Pancreas (tissue), 10 donors: ENCODE measurements around the gene EPN2. TPM values are rescaled to one million over a fixed set of nuclear protein-coding genes. Genes with fewer than 3 reads are reported as not detected.

Experiments used
- ATAC-seq, 4 donors: fragments of 200-7000 bp; cut with Tn5 transposase; one replicate each; pipeline versions ENCODE4 v1.8.0 to v1.9.1; 2020; ENCODE audit warnings: mild to moderate bottlenecking in 4 of 4, moderate library complexity in 4 of 4
- DNase-seq, 6 donors: peaks; one replicate each; pipeline ENCODE4 v3.0.0-alpha.2; 2020
- FAIRE-seq: peaks from 2 replicates; lab custom pipeline; 2012; peaks lifted over from hg19 to GRCh38; lab: Jason Lieb, UNC
- H3K27ac ChIP-seq, 4 donors: fragments of 200-600 bp; sonication (generic); 1 replicate in 3 of 4; 2 replicates in 1 of 4; pipeline versions ENCODE4 v1.5.0 to v1.8.0; 2020
- H3K27me3 ChIP-seq, 4 donors: fragments of 200-600 bp; one replicate each; pipeline ENCODE4 v1.8.0; 2021
- H3K36me3 ChIP-seq, 3 donors: fragments of 200-600 bp; sonication (generic) in 1 of 3; one replicate each; pipeline versions ENCODE4 v1.5.0 to v1.8.0; 2020 to 2021
- H3K4me1 ChIP-seq, 3 donors: fragments of 200-600 bp; one replicate each; pipeline ENCODE4 v1.8.0; 2021
- H3K4me3 ChIP-seq, 4 donors: fragments of 200-600 bp; sonication (generic) in 2 of 4; one replicate each; pipeline versions ENCODE4 v1.5.0 to v1.8.0; 2020 to 2021
- H3K9me3 ChIP-seq, 4 donors: fragments of 200-600 bp; one replicate each; pipeline ENCODE4 v1.8.0; 2021
- CTCF ChIP-seq, 4 donors: fragments of 200-600 bp; sonication (generic) in 3 of 4; IDR thresholded peaks; one replicate each; pipeline versions ENCODE4 v1.5.0 to v1.8.0; 2021; ENCODE audit warnings: antibody characterized with exemption in 4 of 4
- WGBS, 2 donors: extraction: QIAGEN DNeasy Blood & Tissue Kit; methylation state at CpG; one replicate each; pipeline ENCODE4 v1.1.7; 2013; 5-methylcytosine and 5-hydroxymethylcytosine counted together
- intact Hi-C, 3 donors: fragments of 100-400 bp; cut with DNase I; formaldehyde crosslinking; loops; one replicate each; pipeline versions ENCODE4 v1.11.1 to v1.14.2; 2022
- polyA plus RNA-seq, 2 donors: library from polyadenylated mRNA; stranded (reverse); fragments of 200-250 nt; gene quantifications; one replicate each; pipeline ENCODE4 v1.2.3, GENCODE V29; 2013
- total RNA-seq, 6 donors: library from RNA; stranded (reverse); fragmentation: NEBNext Ultra II Directional in 4 of 6; extraction: Animal tissue kit (Norgen Biotek cat#: 25700) in 4 of 6; gene quantifications; one replicate each; pipeline versions ENCODE4 v1.2.1 to v1.2.4, GENCODE V29; 2021 to 2023
- donor health status: healthy with polysubstance abuse.
- donor health status: DM: no; HTN: no; CAD: no; lungs with moderate emphysema.
- donor health status: DM: no; HTN: no; CAD: no.
- donor health status: control.
- donor health status: control.
- donor health status: Bipolar disorder and iron deficiency.
- donor health status: DM: yes; HTN: yes; CAD: no.
- donor health status: DM: no; HTN: no; CAD: no.
- donor health status: DM: no; HTN: no; CAD: no.
- donor health status: DM: yes; HTN: yes; CAD: no.

The EPN2 gene
- total and polyA plus RNA-seq, 8 donors: 13.4 to 29.4 (median 15.7) TPM

DNA sequence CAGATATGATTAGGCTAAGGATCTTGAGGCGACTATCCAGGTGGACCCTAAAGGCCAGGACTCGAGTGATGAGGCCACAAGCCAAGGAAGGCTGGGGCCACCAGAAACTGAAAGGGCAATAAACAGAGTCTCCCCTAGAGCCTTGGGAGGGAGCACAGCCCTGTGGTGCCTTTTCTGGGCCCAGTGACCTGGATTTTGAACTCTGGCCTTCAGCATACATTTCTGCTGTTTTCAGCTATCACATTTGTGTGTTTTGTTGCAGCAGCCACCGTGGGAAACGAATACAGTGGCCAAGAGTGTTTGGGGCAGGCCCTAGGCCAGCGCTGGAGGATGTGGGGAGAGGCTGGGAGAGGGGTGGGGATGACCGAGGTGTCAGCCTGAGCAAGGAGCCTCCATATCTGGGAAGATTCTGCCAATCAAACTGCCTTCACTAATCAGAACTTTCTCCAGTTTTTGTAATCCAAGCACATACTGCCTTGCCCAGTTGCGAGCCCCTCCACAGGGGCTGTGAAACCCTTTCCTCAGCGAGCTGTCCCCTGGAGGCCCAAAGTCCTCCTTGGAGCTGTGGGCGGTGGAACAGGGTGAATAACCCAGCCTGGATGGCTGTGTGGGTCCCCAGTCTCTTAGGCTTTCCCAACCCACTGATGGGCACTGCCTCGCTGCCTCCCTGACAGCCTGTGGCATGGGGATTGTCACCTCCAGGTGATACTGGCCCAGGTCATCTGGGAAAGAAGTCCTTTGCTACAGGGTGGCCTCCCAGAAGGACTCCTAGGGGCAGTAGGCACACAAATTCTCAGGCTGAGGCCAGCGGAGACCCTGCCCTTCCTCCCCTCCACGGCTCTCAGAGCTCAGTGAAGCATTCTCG lies 108.6 kb downstream of the EPN2 start:
- no peaks in the 10 kb centered on the region for H3K4me1 ChIP-seq
- no peaks in the 10 kb centered on the region for H3K9me3 ChIP-seq
- 74 to 77% methylated on average over 13 of the region's 13 CpGs for WGBS, 2 donors
- no peak overlapping the region for H3K4me3 ChIP-seq
- no peaks in the 10 kb centered on the region for H3K27me3 ChIP-seq
- no peaks in the 10 kb centered on the region for H3K36me3 ChIP-seq
- no peak overlapping the region for H3K27ac ChIP-seq
- ATAC-seq (no peak), FAIRE-seq (no peak), DNase-seq (peak in 1 of 6 donors; percentile 46)
- intact Hi-C loops: no loop called here
- TF ChIP-seq CTCF (IDR thresholded peaks at IDR 0.05): no peak

- no peak overlapping the region for H3K4me3 ChIP-seq
- FAIRE-seq (no peak), DNase-seq (peak in 2 of 6 donors; percentile 12 to 49), ATAC-seq (peak in 3 of 4 donors; percentile 21 to 46 (median 44))
- H3K27ac ChIP-seq: no peak overlapping the region
- intact Hi-C loops: no loop called here
- no peak for TF ChIP-seq CTCF (IDR thresholded peaks at IDR 0.05)
- H3K27me3 ChIP-seq: no peaks in the 10 kb centered on the region
- no peaks in the 10 kb centered on the region for H3K36me3 ChIP-seq
- no peaks in the 10 kb centered on the region for H3K4me1 ChIP-seq
- 84 to 90% methylated on average over 19 of the region's 19 CpGs for WGBS, 2 donors
- no peaks in the 10 kb centered on the region for H3K9me3 ChIP-seq
Measured at GRCh38 chr17:19346351-19347255, 109.4 kb downstream of the EPN2 start.

GRCh38 chr17:19347323-19348080 lies 110.3 kb downstream of the EPN2 start:
- H3K4me3 ChIP-seq: no peak overlapping the region
- no peaks in the 10 kb centered on the region for H3K4me1 ChIP-seq
- peak in 1 of 6 donors; percentile 49 for DNase-seq
- ATAC-seq: no peak
- no peak for FAIRE-seq
- H3K9me3 ChIP-seq: no peaks in the 10 kb centered on the region
- H3K27me3 ChIP-seq: no peaks in the 10 kb centered on the region
- TF ChIP-seq CTCF (IDR thresholded peaks at IDR 0.05): no peak
- WGBS, 2 donors: 91 to 93% methylated on average over 13 of the region's 13 CpGs
- no peaks in the 10 kb centered on the region for H3K36me3 ChIP-seq
- H3K27ac ChIP-seq: no peak overlapping the region
- intact Hi-C loops: no loop called here

GRCh38 chr17:19348081-19348650 lies 111.0 kb downstream of the EPN2 start:
- Histone ChIP-seq H3K36me3 (no peaks in the 10 kb centered on the region), H3K27ac (no peak overlapping the region), H3K4me1 (no peaks in the 10 kb centered on the region), H3K4me3 (no peak overlapping the region), H3K9me3 (no peaks in the 10 kb centered on the region), H3K27me3 (no peaks in the 10 kb centered on the region)
- DNase-seq (peak in 1 of 6 donors; percentile 31), ATAC-seq (no peak), FAIRE-seq (no peak)
- intact Hi-C loops: no loop called here
- WGBS, 2 donors: 84 to 93% methylated on average over 9 of the region's 9 CpGs
- TF ChIP-seq CTCF (IDR thresholded peaks at IDR 0.05): no peak
